DMS114 treated with DMSO at 0.1 percent for 48 hours (cell line): ENCODE results near the gene STX1A.

ENCODE experiments used
- DNase-seq: peaks from one replicate; lab custom pipeline; 2025; ENCODE audit not compliant: unreplicated experiment; lab: John Stamatoyannopoulos, UW

STX1A gene

DNA sequence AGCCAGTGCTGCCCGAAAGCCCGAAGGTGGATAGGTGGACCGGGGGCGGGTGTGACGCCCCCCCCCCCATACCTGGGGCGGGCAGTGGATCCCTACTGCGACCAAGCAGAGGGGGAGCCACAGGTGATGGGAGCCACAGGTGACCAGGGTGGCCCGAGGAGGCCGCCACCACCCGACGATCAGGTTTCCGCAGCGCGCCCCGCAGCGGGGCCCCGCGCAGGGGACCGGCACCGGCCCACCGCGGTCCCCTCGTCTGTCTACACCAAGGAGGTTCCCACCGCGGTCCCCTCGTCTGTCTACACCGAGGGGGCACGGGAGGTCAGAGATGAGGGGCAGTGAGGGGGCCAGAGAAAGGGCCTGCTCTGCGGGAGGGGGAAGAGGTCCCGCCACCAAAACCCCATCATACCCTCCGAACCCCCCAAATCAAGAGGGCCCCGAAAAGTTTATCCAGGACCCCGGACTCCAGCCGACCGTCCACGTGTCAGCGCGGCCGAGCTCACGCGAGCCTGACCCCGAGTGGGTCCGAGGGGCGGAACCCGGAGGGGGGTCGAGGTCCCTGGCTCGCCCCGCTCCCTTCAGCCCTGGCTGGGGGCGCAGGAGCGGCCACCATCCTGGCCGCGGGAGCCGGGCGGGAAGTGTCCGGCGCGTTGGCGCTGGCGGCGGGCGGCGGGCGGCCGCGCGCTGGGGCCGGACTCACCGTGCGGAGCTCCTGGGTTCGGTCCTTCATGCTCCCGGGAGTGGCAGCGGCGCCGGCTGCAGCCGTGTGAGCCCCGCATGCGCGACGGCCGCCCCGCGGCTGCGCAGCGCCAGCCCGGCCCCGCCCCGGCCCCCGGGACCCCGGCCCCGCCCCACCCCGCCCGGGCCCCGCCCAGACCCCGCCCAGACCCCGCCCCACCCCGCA lies at the start of gene STX1A:
TSS of gene STX1A (minus strand) at position 765 of the 901 bp plus-strand sequence. CDS start at position 727, 38 bp downstream.
- no peak for DNase-seq

DNA sequence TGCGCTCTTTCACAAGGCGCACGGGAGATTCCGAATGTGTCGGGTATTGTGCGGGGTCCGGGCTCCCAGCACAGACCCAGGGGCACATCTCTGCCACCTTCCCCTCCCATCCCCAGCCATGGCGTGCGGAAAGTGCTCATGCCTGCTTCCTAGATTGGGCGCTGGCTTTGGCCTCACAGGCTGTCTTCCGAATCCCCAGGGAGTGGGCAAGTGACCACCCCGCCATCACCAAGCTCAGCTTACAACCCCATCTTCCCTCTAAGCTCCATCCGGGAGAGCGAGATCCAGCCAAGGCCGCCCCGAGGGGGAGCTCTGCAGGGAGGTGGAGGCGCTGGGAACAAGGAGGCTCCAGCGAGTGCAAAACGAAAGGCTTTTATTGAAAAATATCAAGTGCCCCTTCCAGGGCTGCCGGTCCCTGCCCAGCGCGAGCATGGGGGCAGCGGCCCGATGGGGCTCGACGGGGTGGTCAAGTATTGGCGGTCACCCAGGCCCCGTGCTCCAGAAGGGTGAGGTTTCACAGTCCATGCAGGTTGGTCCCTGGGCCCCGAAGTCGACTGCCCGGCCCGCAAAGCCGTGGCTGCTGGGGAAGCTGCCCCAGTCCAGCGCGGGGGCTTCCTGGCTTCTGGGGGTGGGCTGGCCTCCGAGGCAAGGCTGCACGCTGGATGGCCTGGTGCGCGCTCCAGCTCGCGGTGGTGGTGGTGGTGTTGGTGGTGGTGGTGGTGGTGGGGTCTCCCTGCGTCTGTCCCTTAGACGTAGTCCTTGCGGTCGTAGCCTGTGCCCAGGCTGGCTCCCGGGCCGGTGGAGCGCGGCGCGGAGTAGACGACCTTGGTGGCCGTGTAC lies 49.4 kb upstream of the STX1A start:
- no peak for DNase-seq

DNA sequence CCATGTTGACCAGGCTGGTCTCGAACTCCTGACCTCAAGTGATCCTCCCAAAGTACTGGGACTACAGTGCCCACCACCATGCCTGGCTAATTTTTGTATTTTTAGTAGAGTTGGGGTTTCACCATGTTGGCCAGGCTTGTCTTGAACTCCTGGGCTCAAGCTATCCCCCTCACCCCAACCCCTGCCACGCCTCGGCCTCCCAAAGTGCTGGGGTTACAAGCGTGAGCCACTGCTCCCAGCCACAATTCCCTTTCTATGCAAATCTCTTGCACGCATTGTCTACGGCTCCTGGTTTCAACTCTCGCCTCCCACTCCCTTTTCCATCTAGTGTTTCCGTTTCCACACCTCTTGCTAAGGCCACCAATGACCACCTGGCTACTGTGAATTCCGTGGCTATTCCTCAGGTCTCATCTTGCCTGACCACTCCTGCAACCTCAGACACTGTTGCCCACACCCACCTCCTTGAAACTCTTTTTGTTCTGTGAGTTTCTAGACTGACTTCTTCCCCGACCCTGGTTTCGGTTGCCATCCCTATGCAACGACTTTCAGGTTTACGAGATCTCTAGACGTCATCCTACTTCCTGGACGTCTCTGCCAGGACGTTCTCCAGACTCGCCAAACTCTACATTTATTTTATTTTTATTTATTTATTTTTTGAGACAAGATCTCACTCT lies 47.2 kb upstream of the STX1A start:
- no peak for DNase-seq

DNA sequence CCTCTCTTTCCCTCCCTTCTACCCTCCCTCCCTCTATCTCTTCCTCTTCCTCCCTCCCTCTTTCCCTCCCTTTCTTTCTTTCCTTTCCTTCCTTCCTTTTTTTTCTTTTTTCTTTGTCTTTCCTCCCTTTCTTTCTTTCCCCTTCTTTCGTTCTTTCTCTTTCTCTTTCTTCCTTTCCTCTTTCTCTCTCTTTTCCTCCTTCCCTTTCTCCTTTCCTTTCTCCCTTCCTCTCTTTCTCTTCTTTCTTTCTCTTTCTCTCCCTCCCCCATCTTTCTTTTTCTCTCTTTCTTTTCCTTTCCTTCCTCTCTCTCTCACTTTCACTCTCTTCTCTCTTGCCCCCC lies 43.2 kb upstream of the STX1A start:
- no peak for DNase-seq

DNA sequence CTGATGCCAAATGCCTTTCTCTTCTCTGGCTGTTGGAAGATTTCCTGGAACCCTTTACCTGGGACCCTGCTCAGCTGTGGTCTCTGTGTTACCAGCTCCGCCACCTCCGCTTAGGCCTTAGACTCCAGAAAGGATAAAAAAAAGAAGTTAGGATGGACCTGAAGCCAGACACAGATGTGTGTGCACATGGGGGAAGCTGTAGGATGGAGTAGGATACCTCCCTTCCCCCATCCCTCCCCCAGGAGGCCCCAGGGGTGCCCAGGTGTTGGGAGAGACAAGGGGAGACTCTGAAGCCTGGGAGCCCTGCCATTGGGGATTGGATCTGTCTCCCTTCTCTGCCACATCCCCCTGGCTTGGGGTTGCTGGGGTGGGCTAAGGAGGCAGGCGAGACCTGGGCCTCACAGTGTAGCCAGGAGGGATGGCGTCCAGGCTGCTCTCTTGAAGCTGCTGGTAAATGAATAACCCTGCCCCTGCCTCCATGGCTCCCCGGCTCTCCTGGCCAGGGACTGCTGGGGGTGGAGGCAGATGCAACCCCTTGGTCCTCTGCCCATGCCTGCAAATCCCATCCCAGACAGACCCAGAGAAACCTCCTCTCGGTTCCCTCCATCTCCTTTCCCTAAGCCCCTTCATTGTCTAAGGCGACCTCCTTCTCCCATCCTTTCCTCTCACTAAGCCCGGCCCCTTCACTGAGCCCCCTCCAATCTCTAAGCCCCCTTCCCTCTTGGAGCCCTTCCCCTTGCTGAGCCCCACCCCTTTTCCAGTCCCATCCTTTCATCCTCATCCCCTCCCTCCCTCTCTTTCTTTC lies 42.6 kb upstream of the STX1A start:
- DNase-seq = no peak

DNA sequence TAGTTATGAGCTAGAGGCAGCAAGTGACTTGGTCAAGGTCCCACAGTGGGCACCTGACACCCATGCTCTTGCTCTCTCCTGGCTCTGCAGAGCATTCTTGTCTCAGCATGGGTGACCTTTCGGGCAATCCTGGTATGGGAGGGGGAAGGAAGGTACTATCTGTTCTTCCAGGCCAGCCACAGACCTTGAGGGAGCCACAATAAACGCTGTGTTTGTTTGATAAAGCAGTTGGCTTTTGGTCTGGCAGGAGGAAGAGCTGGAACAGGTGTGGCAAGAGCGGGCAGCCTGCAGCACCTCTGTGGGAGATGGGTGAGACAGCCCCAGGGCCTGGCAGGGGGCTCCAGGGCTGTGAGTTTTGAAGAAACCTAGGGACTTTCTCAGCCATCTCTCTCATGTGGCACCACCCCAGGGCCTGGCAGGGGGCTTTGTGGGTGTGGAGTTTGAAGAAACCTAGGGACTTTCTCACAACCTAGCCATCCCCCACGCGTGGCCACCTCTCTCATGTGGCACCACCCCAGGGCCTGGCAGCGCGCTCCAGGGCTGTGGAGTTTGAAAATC lies 39.2 kb upstream of the STX1A start:
- DNase-seq = no peak

DNA sequence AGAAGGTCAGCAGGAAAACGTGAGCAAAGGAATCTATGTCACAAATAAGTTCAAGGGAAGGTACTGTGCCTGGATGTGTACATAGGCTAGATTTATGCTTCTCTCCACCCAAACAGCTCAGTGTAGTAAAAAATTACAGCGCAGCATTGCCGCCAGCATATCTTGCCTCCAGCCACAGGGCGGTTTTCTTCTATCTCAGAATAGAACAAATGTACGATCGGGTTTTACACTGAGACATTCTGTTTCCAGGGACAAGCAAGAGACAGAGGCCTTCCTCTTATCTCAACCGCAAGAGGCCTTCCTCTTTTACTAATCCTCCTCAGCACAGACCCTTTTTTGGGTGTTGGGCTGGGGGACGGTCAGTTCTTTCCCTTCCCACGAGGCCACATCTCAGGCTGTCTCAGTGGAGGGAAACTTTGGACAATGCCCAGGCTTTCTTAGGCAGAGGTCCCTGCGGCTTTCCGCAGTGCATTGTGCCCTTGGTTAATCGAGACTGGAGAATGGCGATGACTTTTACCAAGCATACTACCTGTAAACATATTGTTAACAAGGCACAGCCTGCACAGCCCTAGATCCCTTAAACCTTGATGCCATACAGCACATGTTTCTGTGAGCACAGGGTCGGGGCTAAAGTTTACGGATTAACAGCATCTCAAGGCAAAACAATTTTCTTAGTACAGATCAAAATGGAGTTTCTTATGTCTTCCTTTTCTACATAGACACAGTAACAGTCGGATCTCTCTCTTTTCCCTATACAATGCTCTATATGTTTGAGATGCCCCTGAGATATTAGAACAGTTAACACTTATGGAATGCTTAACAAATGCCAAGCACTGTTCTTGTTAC lies 30.7 kb upstream of the STX1A start:
- DNase-seq = no peak

DNA sequence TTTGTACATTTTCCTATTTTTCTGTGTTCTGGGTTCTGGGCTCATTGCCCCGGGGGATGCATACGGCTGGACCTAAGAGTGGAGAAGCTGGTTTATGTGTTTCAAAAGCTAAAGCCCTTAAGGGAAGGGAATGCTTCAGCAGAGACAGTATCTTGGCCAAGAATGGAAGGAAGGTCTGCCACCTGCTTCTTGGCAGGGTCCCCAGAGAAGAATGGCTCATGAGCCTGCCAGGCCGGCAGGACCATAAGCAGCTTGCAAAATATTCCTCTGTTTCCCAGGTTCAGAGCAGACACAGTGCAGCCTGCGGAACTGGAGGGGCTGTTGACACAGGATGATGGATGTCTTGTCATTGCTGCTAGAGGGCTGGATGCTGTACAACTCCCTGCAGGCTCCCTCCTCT lies 26.9 kb upstream of the STX1A start:
- DNase-seq = no peak

DNA sequence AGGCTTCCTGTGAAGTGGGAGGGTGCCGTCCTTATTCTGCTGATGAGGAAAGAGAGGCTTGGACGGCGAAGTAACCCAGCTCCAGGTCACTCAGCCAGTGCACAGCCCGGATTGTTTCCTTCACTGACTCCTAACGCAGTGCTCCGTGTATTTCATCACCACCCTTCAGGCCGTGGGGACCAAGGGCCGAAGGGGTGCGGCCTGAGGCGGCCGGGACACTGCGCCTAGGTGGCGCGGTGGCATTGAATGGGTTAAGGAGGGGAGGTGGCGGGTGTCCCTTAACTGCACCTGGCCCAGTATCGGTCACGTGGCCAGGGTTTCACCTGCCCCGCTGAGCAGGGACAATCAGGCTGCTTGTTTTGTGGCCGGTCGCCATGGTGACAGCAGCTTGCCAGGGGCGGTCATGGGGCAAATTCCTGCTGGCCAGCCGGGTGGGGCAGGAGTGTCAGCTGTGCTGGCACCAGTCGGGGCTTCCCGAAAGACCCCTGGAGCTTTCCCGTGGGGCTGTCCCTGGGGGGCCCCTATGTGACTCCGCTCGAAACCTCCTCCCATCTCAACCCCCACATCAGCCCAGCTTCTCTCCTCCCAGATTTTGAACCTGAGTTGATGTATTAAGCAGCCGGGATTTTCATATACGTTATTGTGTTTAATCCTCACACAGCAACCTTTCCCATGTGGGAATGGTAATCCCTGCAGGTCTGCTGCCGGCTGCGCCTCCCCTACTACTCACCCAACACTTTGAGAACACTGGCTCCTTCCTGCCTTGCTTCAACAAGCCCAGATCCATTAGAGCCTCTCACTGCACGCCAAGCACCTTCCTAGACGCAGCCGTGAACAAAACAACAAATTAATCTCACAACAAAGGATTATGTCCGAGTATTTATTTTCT lies 23.5 kb upstream of the STX1A start:
- DNase-seq = no peak

DNA sequence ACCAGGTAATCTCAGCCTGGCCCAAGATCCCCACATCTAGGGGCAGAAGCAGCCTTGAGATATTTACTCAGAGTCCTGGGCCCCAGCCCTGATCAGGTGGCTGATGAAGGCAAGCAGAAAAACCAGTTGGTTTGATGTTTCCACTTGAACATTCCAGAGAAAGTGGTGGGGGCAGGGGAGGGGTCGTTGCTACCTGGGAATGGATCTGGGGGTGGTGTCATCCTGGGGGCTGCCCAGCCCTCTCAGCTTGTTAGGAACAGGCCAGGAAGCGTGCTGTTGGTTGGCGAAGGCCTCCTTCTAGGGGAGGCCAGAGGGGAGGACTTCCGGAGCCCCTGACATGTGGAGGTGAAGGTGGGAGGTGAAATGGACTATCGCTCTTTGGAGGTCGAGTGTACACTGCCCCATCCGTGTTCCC lies 22.9 kb upstream of the STX1A start:
- DNase-seq = no peak

DNA sequence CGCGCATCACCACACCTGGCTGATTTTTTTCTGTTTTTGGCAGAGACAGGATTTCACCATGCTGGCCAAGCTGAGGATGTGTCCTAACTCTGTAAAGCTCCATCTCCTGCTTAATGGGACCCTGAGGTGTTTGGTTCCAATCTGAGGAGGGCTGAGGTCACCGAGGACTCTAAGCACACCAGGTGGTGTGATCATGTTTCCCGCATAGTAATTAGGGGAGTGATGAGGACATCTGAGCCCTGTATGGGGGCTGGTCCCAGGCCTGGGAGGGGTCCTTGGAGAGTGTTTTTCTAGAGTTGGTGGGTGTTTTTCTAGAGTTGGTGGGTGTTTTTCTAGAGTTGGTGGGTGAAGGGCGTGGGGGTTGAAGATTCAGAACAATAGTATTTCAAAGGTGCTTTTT lies 22.1 kb upstream of the STX1A start:
- no peak for DNase-seq

DNA sequence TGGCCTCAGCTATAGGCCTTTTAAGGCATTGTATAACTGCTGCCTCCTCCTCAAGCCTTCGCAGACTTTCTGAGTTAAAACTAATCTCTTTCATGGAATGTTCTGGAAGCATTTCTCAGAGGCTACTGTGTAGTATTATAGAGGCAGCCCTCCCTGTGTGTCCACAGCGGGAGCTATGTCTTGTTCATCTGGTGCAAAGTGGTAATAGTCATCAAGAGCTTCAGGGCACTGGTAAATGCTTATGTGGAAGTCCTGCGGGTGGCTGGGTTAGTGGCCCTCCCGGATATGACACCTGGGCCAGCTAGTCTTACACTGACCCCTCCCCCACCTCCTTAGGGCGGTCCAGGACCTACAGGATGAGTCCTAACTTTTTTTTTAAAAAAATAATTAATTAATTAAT lies 21.3 kb upstream of the STX1A start:
- no peak for DNase-seq

DNA sequence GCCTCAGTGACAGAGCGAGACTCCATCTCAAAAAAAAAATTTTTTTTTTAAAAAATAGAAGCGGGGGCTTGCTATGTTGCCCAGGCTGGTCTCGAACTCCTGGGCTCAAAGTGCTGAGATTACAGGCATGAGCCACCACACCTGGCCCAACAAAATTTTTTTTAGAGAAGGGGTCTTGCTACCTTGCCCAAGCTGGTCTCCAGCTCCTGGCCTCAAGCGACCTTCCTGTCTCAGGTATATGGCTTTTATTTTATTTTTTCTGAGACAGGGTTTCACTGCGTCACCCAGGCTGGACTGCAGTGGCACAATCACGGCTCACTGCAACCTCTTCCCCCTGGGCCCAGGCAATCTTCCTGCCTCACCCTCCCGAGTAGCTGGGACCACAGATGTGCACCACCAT lies 20.7 kb upstream of the STX1A start:
- no peak for DNase-seq

DNA sequence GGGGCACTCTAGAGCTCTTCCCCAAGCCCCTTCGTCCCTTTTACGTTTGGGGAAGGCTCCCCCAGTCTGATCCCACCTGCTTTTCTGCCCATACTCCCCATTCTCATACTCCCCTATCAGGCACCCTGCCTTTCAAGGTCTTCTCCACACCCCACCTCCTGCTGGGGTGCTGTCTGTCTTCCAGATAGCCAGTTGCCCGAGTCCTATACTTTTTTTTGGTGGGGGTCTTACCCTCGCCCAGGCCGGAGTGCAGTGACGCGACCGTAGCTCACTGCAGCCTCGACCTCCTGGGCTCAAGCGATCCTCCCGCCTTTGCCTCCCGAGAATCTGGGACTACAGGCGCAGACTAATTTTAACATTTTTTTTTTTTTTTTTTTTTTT lies 19.9 kb upstream of the STX1A start:
- no peak for DNase-seq

DNA sequence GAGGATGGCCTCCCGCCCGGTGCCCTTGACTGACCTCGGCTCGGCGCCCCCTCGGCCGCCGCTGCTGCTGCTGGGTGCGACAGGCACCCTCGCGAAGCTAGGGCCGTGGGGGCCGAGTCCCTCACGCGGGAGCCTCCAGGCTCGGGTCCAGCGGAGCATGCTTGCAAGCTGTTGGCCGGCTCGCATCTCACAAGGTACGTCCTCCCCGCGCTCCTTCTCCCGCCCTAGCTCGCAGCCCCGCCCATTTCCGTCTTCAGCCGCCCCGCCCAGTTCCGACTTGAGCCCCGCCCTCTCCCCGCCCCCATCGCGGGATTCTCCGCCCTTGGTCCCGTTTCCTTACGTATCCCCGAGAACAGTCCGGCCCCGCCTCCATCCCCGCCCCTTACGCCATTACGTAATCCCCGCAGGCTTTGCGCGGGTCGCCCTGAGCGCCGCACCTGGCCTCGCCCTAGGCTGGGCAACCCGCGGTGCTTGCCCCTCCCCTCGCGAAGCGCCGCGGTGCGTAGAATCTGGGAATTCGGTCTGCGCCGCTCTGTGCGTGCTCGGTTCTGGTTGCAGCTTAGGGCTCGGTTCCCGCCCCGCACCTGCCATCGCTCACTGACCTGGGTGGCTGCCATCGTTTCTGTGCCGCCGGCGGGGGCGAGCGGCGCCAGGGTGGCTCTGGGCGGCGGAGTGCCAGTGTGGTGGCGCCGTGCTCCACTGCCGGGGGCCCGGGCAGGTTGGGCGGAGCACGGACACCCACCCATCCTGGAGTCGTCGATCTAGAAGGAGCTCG lies 19.3 kb upstream of the STX1A start, which contains the start of gene ABHD11:
TSS of gene ABHD11 (minus strand) at position 191 of the 775 bp plus-strand sequence. CDS start at position 159, 32 bp downstream.
- peak; percentile 73 for DNase-seq

DNA sequence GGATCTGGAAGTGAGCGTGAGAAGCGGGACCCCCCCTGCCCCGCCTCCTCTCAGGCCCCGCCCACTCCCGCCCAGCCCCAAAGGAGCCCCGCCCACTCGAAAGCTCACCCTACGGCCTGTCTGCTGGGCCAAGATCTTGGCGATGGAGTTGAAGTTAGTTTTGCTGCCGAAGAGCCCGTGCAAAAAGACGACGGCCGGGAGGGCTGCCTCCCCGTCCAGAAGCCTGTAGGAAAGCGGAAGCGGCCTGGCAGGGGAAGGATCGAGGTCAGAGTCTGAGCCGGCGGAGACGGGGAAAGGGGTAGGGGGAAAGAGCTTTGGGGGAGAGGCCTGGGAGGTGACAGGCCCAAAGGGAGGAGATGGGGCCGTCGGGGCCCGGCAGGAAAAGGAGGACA lies 18.7 kb upstream of the STX1A start:
- no peak for DNase-seq

DNA sequence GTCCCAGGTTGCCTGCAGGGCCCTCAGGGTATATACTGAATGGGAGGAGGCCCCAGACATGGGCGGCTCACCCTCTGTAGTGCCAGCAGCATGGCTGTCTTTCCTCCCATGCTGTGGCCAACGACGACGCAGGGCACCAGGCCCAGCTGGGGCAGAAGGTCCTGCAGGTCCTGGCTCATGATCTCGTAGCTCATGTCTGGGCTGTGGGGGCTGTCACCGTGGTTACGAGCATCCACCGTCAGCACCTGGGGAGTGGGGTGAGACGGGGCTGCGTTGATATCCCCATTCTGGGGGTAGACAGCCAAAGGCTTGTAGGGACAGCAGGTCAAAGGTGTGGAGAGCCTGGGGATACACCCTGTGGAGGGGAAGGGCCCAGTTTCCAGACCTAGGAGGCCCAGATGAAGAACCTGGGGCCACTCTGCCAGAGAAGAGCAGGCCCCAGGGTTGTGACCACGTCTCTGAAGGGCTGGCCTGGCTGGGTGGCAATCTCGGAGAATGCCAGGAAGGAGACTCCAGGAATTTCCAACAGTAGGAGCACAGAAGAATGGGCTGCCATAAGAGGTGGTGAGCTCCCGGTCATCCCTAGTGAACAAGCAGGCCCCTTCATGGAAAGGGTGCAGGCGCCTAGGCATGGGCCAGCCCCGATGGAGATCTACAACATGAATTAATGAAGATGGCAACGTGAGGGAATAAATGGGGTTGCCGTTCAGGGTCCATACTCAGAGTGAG lies 18.2 kb upstream of the STX1A start:
- peak; percentile 16 for DNase-seq
